Mononuclear cell (primary cell): Measurements from ENCODE around the gene BEGAIN. TPM values are rescaled to one million over a fixed set of nuclear protein-coding genes. Genes with fewer than 3 reads are reported as not detected.

Experiments
- H3K27me3 ChIP-seq: 2 replicates; pipeline ENCODE4 v1.6.0; 2011; ENCODE audit warnings: low read length, control low read depth; ENCODE audit not compliant: insufficient read depth
- H3K4me1 ChIP-seq: 2 replicates; pipeline ENCODE4 v1.5.1; 2011; ENCODE audit warnings: mild to moderate bottlenecking, low read length, control low read depth; ENCODE audit not compliant: insufficient read depth
- H3K4me3 ChIP-seq: 2 replicates; pipeline ENCODE4 v1.5.1; 2011; ENCODE audit warnings: mild to moderate bottlenecking, low read length, moderate library complexity
- H3K9me3 ChIP-seq: 2 replicates; pipeline ENCODE4 v1.5.1; 2011; ENCODE audit warnings: low read depth, mild to moderate bottlenecking, control low read depth, low read length
- total RNA-seq: library from RNA; depleted of rRNA; stranded (reverse); fragments of >200 nt; gene quantifications from one replicate; pipeline ENCODE4 v1.2.3, GENCODE V29; 2012

BEGAIN gene
- total RNA-seq, 1 donor, result 0.73 TPM

- H3K4me1 ChIP-seq, result peaks cover 12% of the 10 kb centered on the region
These were observed 22.7 kb downstream of the BEGAIN start for GRCh38 chr14:100564512-100564911.

GRCh38 chr14:100562751-100563150 lies 24.5 kb downstream of the BEGAIN start:
- Histone ChIP-seq H3K9me3 (no peaks in the 10 kb centered on the region), H3K4me3 (no peak overlapping the region), H3K4me1 (peaks cover 9% of the 10 kb centered on the region), H3K27me3 (peaks cover 9% of the 10 kb centered on the region)

More at GRCh38 chr14:100564512-100564911, 22.7 kb downstream of the BEGAIN start:
- H3K4me3 ChIP-seq, result no peak overlapping the region
- peaks cover 17% of the 10 kb centered on the region for H3K27me3 ChIP-seq
- no peaks in the 10 kb centered on the region for H3K9me3 ChIP-seq

- Histone ChIP-seq H3K9me3 (no peaks in the 10 kb centered on the region), H3K4me3 (no peak overlapping the region), H3K27me3 (no peaks in the 10 kb centered on the region), H3K4me1 (peaks cover 4% of the 10 kb centered on the region)
These were observed 26.2 kb downstream of the BEGAIN start for GRCh38 chr14:100561005-100561404.

DNA sequence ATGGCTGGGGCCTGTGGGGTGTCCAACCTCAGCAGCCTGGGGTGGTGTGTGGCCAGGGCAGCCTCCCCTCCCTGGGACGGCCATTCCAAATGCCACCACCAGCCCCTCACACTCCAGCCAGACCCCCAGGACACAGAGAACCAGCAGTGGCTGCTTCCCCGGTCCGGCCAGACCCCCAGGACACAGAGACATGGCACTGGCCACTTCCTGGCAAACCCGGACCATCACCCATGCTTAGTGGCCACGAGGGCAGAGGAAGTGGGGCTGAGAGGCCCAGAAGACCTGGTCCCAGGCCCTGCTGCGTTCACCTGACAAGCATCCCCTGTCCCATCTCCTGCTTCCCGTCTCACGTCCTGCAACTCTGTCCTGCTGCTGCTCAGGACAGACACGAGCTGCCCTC lies 26.7 kb downstream of the BEGAIN start:
- no peaks in the 10 kb centered on the region for H3K27me3 ChIP-seq
- no peak overlapping the region for H3K4me3 ChIP-seq
- H3K4me1 ChIP-seq, result peaks cover 4% of the 10 kb centered on the region
- no peaks in the 10 kb centered on the region for H3K9me3 ChIP-seq

DNA sequence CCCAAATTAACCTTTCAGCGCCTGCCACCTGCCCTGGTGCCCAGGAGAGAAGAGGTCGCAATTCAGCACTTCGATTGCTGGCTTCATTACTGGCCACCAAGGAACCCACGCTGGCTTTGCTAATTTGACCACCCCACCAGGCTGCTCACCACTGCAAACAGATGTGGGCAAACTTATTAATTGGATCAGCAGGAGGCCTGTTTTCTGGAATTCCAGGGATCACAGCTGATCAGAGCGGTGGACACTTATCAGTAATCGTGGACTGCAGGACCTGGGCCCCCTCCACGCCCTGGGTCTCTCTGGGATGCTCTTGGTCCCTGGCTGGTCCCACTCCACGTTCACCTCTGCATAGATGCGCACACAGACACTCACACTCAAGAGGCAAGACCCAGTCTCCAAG lies 27.8 kb downstream of the BEGAIN start:
- Histone ChIP-seq H3K9me3 (no peaks in the 10 kb centered on the region), H3K27me3 (no peaks in the 10 kb centered on the region), H3K4me3 (no peak overlapping the region), H3K4me1 (peaks cover 4% of the 10 kb centered on the region)

- H3K4me3 ChIP-seq, result no peak overlapping the region
- H3K9me3 ChIP-seq, result no peaks in the 10 kb centered on the region
- H3K27me3 ChIP-seq, result no peaks in the 10 kb centered on the region
- peaks cover 4% of the 10 kb centered on the region for H3K4me1 ChIP-seq
These were observed 28.3 kb downstream of the BEGAIN start for GRCh38 chr14:100558966-100559365.

DNA sequence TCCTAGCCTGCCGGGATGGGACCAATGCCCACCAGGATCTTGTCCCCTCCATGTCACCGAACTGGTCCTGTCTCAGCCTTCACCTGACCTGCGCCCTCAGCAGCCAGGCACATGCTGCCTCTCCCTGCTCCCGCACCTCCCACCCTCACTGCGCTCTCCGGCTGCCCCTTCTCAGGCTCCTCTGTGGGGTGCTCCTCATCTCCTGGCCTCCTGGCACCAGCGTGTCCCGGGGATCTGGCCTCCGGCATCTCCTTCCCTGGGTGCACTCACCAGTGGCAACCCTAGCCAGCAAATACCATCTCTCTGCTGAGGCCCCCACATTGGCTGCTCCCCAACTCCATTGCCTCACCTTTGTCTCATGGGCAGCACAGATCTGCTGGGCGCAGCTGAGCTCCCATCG lies 29.0 kb downstream of the BEGAIN start:
- no peaks in the 10 kb centered on the region for H3K9me3 ChIP-seq
- H3K27me3 ChIP-seq, result no peaks in the 10 kb centered on the region
- H3K4me3 ChIP-seq, result no peak overlapping the region
- peaks cover 4% of the 10 kb centered on the region for H3K4me1 ChIP-seq

DNA sequence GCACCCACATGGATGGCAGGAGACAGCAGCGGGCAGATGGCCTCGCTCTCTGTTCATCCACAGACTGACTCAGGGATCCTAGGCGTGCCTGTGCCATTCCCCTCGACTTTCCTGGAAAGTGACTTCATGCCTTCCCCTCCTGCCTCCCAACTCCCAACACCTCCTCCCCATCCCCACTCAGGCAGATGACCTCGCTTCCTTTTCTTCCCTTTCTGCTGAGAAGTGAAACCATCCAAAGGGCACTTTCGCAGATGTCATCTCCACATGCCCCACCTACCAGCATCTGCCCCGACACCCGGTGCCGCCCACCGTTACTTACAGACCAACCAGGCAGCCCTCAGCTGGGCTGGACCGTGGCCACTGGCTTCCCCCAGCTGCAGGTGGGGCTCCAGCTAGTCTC lies 29.6 kb downstream of the BEGAIN start:
- no peaks in the 10 kb centered on the region for H3K9me3 ChIP-seq
- H3K4me1 ChIP-seq, result peaks cover 4% of the 10 kb centered on the region
- H3K27me3 ChIP-seq, result no peaks in the 10 kb centered on the region
- no peak overlapping the region for H3K4me3 ChIP-seq

GRCh38 chr14:100556936-100557505 lies 30.2 kb downstream of the BEGAIN start:
- Histone ChIP-seq H3K27me3 (no peaks in the 10 kb centered on the region), H3K9me3 (no peaks in the 10 kb centered on the region)

DNA sequence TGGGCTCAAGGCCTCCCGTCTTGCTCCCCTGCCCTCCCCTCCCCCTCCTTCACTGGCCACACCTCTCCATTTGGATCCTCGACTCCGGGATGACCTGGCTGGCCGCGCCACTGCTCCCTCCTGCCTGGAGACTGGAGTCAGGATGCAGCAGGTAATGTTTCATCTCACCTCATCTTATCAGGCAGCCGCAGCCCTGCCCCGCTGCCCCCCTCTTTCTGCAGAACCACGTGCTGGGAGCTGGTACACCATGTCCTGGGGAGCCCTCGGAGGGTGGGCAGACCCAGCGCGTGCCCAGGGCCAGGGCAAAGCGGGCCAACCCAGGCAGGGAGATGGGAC lies 31.1 kb downstream of the BEGAIN start:
- peaks cover 4% of the 10 kb centered on the region for H3K4me1 ChIP-seq
- H3K9me3 ChIP-seq, result no peaks in the 10 kb centered on the region
- H3K27me3 ChIP-seq, result no peaks in the 10 kb centered on the region
- no peak overlapping the region for H3K4me3 ChIP-seq

More at GRCh38 chr14:100556936-100557505, 30.2 kb downstream of the BEGAIN start:
- peaks cover 4% of the 10 kb centered on the region for H3K4me1 ChIP-seq
- no peak overlapping the region for H3K4me3 ChIP-seq

GRCh38 chr14:100555436-100556139 lies 31.6 kb downstream of the BEGAIN start:
- Histone ChIP-seq H3K9me3 (no peaks in the 10 kb centered on the region), H3K27me3 (no peaks in the 10 kb centered on the region), H3K4me1 (peaks cover 4% of the 10 kb centered on the region), H3K4me3 (no peak overlapping the region)

DNA sequence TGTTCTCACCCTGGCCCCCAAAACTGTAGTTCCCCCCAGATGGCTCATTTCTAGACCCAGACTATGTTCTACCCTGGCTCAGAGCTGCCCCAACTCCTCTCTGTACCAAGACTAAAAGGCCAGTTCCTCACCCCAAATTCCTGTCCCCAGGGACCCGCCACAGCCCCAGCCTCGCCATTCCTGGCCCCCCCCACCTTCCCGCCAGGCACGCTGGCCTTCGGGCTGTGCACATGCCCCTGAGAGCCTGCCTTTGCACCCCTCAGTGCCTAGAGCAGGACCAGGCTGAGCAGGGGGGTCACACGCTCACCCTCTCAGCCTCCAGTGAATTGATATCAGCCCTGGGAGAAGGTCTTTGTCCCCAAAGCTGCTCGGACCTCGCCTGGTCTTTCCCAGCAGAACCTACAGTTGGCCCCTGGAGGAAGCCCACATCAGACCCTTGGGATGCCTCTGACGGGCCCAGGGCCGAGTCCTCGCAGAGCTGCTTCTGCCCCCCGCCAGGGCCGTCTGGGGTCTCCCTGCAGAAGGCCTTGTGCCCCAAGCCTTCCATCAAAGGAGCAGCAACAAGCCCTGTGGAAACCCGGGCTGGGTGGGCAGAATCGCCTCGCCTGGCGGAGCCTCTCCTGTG lies 32.4 kb downstream of the BEGAIN start:
- Histone ChIP-seq H3K27me3 (no peaks in the 10 kb centered on the region), H3K9me3 (no peaks in the 10 kb centered on the region), H3K4me3 (no peak overlapping the region), H3K4me1 (peaks cover 4% of the 10 kb centered on the region)

GRCh38 chr14:100554082-100554677 lies 33.0 kb downstream of the BEGAIN start:
- H3K4me1 ChIP-seq, result peaks cover 4% of the 10 kb centered on the region

GRCh38 chr14:100553471-100553870 lies 33.7 kb downstream of the BEGAIN start:
- Histone ChIP-seq H3K27me3 (no peaks in the 10 kb centered on the region), H3K4me1 (peaks cover 5% of the 10 kb centered on the region), H3K9me3 (no peaks in the 10 kb centered on the region), H3K4me3 (no peak overlapping the region)

More at GRCh38 chr14:100554082-100554677, 33.0 kb downstream of the BEGAIN start:
- Histone ChIP-seq H3K4me3 (no peak overlapping the region), H3K27me3 (no peaks in the 10 kb centered on the region), H3K9me3 (no peaks in the 10 kb centered on the region)

- no peaks in the 10 kb centered on the region for H3K9me3 ChIP-seq
- H3K27me3 ChIP-seq, result no peaks in the 10 kb centered on the region
- H3K4me1 ChIP-seq, result peaks cover 9% of the 10 kb centered on the region
- H3K4me3 ChIP-seq, result no peak overlapping the region
These were observed 34.6 kb downstream of the BEGAIN start for GRCh38 chr14:100552524-100553125.
